IPS-20b (cell line): Measurements from ENCODE around the gene COL5A1.

Experiments
- H3K27ac ChIP-seq: one replicate; pipeline ENCODE4 v1.5.1; 2013; ENCODE audit warnings: low read length
- H3K27me3 ChIP-seq: 2 replicates; pipeline ENCODE4 v1.6.1; 2013; ENCODE audit warnings: mild to moderate bottlenecking, low read length, inconsistent platforms; ENCODE audit not compliant: insufficient read depth
- H3K36me3 ChIP-seq: 2 replicates; pipeline ENCODE4 v1.6.1; 2013; ENCODE audit warnings: low read depth, mild to moderate bottlenecking, inconsistent platforms, low read length, moderate library complexity; ENCODE audit not compliant: insufficient read depth
- H3K4me1 ChIP-seq: 2 replicates; pipeline ENCODE4 v1.6.1; 2013; ENCODE audit warnings: mild to moderate bottlenecking, control low read depth, inconsistent platforms, low read length, moderate library complexity; ENCODE audit not compliant: insufficient read depth
- H3K4me3 ChIP-seq: 2 replicates; pipeline ENCODE4 v1.5.1; 2013; ENCODE audit warnings: mild to moderate bottlenecking, low read length, inconsistent platforms
- H3K9ac ChIP-seq: 2 replicates; pipeline ENCODE4 v1.6.1; 2013; ENCODE audit warnings: low read depth, mild to moderate bottlenecking, inconsistent platforms, low read length, moderate library complexity
- H3K9me3 ChIP-seq: 2 replicates; pipeline ENCODE4 v1.6.1; 2013; ENCODE audit warnings: mild to moderate bottlenecking, low read depth, low read length, inconsistent platforms; ENCODE audit not compliant: insufficient read depth

Gene COL5A1

DNA sequence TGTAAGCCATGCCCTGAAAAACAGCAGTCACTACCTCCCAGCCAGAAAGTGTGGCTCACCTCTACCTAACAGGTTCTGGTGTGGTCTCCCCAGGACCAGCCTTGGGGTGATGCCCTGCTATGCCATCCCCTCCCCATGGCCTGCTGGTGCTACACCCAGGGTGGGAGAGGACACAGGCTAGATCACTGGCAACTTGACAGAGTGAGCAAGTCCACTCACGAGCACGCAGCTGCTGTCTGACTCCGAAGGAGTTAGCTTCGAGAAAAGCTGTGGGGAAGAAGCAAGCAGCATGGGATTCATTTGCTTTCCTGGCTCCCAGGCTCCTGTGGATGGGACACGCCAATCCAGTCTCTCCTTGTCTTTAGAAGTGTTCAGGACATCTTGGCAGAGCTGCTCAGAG lies 102.2 kb downstream of the COL5A1 start:
- Histone ChIP-seq H3K4me3 (no peak overlapping the region), H3K27ac (no peak overlapping the region), H3K4me1 (no peaks in the 10 kb centered on the region), H3K36me3 (peaks cover 18% of the 10 kb centered on the region), H3K27me3 (no peaks in the 10 kb centered on the region), H3K9ac (no peak overlapping the region), H3K9me3 (peaks cover 11% of the 10 kb centered on the region)

DNA sequence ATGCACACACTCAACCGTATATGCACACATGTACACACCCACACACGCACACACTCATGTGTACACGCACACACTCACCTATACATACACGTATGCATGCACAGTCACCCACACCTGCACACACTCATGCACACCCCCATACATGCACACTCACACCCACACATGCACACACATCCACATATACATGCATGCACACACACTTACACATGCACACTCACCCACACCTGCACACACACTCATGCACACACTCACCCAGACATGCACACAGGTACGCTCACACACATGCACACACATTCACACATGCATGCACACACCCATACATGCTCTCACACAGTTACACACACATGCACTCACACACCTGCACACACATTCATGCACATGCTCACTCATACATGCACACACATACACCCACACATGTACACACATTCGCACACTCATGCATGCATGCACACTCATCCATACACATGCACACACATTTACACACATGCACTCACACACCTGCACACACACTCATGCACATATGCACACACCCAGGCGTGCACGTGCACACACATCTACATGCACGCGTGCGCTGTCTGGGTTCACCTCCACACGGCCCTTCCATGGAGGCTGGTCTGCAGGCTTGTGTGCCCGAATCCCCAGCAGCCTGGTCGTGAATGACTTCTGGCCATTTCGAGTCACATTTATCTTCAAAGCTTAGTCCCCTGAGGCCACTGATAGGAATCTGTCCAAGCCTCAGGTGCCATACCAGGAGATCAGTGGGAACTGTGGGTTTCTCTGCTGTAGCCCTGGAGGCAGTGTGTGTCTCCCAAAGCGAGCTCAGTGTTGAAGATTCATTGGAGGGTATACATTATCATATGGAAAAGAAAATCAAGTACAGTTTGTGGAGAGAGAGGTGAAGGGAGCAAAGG lies 103.0 kb downstream of the COL5A1 start:
- no peak overlapping the region for H3K9ac ChIP-seq
- no peak overlapping the region for H3K27ac ChIP-seq
- H3K4me3 ChIP-seq, result no peak overlapping the region
- no peaks in the 10 kb centered on the region for H3K4me1 ChIP-seq
- peaks cover 18% of the 10 kb centered on the region for H3K36me3 ChIP-seq
- no peaks in the 10 kb centered on the region for H3K27me3 ChIP-seq
- H3K9me3 ChIP-seq, result peaks cover 11% of the 10 kb centered on the region

DNA sequence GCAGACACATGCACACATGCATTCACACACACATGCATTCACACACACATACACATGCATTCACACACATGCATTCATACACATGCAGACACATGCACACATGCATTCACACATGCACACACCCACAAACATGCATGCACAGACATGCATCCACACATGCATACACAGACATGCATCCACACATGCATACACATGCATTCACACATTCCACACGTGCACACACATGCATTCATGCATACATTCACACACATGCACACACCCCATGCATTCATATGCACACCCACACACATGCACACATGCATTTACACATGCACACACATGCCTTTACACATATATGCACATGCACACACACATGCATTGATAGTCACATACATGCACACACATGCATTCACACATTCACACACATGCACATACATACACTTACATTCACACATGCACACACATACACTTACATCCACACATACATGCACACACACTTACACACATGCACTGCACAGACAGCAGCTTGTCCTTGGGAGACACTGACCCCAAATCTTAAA lies 106.4 kb downstream of the COL5A1 start:
- Histone ChIP-seq H3K4me3 (no peak overlapping the region), H3K27ac (no peak overlapping the region), H3K9ac (no peak overlapping the region), H3K4me1 (no peaks in the 10 kb centered on the region), H3K36me3 (peaks cover 18% of the 10 kb centered on the region), H3K27me3 (no peaks in the 10 kb centered on the region), H3K9me3 (peaks cover 11% of the 10 kb centered on the region)

DNA sequence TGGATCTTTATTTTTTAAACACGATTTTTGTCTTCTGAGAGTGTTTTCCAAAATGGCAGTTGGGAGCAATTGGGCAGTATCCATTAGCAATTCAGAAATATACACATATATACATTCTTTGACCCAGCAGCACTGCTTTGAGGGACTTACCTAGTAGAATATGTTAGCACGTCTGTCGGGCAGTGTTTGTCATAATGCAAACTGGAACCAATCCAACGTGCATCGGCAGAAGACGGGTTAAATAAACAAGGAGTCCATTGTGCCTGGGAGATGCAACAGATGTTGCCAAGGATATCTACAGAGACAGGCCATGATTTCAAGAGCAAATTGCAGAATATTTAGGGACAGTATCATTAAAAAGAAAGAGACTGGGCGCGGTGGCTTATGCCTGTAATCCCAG lies 107.0 kb downstream of the COL5A1 start:
- H3K4me1 ChIP-seq, result no peaks in the 10 kb centered on the region
- no peak overlapping the region for H3K4me3 ChIP-seq
- H3K27ac ChIP-seq, result no peak overlapping the region
- H3K36me3 ChIP-seq, result peaks cover 18% of the 10 kb centered on the region
- no peak overlapping the region for H3K9ac ChIP-seq
- H3K9me3 ChIP-seq, result peaks cover 11% of the 10 kb centered on the region
- H3K27me3 ChIP-seq, result no peaks in the 10 kb centered on the region

DNA sequence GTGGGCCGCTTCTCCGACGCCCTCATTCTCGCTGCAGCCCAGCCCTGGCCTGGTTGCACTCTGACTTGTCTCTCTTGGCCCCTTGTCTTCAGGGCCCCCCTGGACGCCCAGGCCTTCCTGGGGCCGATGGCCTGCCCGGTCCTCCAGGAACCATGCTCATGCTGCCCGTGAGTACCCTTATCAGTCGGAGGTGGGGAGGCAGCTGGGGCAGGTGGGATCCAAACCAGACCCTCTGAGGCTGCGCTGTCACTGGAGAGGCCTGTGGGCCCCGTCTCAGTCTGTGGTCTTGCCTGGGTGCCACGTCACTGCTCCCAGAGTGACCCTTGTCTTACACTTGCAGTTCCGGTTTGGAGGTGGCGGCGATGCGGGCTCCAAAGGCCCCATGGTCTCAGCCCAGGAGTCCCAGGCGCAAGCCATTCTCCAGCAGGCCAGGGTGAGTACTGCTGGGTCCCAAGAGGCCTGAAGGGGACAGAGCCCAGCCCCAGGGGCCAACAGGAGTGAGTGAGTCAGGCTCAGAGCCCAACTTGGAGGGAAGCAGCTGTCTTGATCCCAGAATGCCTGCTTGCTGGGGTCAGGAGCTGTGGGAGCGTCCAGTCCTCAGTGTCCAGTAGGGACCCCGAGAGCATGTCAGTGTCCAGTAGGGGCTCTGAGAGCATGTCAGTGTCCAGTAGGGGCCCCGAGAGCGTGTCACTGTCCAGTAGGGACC lies 109.0 kb downstream of the COL5A1 start:
- Histone ChIP-seq H3K4me1 (no peaks in the 10 kb centered on the region), H3K9ac (no peak overlapping the region), H3K9me3 (peaks cover 11% of the 10 kb centered on the region), H3K27ac (no peak overlapping the region), H3K27me3 (no peaks in the 10 kb centered on the region), H3K36me3 (peaks cover 13% of the 10 kb centered on the region), H3K4me3 (no peak overlapping the region)

DNA sequence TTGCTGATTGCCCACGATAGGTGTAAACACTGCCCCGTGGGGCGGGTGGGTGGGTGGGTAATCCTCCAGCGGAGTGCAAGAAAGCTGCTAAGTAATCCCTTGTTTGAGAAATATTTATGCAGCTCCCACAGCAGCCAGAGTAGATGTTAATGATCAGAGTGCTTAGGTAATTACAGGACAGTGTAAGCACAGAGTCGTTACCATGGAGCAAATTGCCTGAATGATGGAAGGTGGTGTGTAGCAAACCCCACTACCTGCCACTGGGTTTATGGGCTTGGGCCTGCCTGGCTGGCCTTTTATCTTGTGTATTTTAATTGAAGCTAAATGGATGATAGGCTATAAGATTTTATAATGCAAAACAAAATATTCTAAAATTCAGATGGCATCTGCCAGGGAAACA lies 110.0 kb downstream of the COL5A1 start:
- Histone ChIP-seq H3K27ac (no peak overlapping the region), H3K36me3 (peaks cover 13% of the 10 kb centered on the region), H3K9me3 (peaks cover 11% of the 10 kb centered on the region), H3K27me3 (no peaks in the 10 kb centered on the region), H3K9ac (no peak overlapping the region), H3K4me3 (no peak overlapping the region), H3K4me1 (no peaks in the 10 kb centered on the region)

DNA sequence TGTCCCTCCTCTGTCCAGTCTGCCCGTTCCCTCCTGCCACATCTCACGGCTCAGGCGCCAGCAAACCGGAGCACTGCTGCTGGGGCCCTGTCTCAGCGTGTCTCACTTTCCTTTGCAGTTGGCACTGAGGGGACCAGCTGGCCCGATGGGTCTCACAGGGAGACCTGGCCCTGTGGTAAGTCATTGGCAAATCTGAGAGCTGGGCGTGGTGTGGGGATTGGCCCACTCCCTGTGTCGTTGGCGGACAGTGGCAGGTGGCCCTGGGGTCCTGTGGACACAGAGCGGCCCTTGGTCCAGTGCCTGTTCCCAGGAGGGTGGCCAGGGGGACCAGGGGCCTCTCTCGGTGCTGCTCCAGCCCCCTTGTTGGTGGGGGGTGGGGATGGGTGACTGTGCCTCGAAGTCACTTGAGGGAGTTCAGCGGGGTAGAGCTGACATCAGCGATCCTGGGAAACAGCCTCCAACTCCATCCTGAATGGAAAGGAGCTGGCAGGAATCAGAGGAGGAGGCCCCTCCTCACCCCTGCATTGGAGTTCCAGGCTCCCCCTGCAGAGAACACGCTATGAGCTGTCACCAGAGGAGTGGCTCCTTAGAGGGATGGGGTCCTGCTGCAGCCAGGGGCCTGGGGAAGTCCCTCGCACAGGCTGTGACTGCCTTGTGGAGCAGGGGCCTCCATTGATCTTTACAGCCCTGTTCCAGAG lies 111.0 kb downstream of the COL5A1 start:
- no peak overlapping the region for H3K9ac ChIP-seq
- H3K27me3 ChIP-seq, result no peaks in the 10 kb centered on the region
- peaks cover 8% of the 10 kb centered on the region for H3K36me3 ChIP-seq
- H3K9me3 ChIP-seq, result peaks cover 6% of the 10 kb centered on the region
- no peak overlapping the region for H3K27ac ChIP-seq
- no peak overlapping the region for H3K4me3 ChIP-seq
- no peaks in the 10 kb centered on the region for H3K4me1 ChIP-seq

DNA sequence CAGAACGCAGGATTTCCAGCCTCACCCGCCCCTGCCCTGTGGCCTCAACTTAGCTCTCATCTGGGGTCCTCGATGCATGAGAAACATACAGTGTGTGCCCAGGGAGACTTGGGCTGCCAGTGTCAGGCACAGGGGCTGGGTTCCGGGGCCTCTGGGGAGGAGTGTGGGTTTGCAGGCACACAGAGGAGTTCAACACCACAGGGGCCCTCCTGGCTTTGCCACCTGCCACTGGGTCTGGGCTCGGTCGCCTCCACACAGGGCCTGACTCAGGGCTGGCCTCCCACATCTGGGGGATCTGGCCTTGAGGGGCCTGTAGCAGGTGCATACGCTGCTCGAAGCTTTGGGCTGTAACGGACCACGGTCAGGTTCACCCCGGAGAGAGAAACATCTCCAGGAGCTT lies 111.6 kb downstream of the COL5A1 start:
- Histone ChIP-seq H3K9ac (no peak overlapping the region), H3K36me3 (peaks cover 2% of the 10 kb centered on the region), H3K4me1 (no peaks in the 10 kb centered on the region), H3K9me3 (0 out of 2 replicates have a peak, but pooled peaks cover under 1% of the 10 kb centered on the region), H3K4me3 (no peak overlapping the region), H3K27ac (no peak overlapping the region), H3K27me3 (no peaks in the 10 kb centered on the region)

DNA sequence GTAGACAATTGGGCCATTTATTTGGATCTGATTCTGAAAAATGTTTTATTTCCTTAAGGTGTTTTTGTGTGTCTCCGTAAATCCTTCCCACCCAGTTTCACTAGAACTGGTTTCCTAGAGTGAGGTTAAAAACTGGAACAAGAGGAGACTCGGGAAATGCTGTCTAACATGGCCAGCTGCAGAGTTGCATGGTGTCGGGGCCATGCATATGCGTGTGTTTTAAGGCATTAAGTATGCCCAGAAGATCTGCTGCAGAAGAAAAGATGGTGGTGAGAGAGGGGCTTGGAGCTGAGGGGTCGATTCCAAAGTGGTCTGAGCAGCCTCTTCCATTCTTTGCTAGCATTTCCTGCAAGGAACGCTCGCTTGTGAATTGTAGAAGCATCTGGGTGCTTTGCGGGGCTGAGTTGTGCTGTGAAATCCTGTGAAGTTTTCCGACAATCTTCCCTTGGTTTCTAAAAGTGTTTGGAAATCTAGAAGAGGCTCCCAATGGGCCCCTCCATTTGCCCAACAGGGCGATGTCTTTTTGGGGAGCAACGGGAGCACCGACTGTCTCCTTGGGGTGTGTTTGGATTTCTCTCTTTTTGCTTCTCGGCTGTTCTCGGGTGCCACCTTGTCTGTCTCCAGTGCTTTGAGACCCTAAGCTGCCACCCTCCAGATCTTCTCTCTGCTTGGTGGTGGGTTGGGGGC lies 113.8 kb downstream of the COL5A1 start:
- Histone ChIP-seq H3K36me3 (no peaks in the 10 kb centered on the region), H3K9me3 (no peaks in the 10 kb centered on the region), H3K27me3 (no peaks in the 10 kb centered on the region), H3K4me1 (no peaks in the 10 kb centered on the region), H3K9ac (no peak overlapping the region), H3K27ac (no peak overlapping the region), H3K4me3 (no peak overlapping the region)

DNA sequence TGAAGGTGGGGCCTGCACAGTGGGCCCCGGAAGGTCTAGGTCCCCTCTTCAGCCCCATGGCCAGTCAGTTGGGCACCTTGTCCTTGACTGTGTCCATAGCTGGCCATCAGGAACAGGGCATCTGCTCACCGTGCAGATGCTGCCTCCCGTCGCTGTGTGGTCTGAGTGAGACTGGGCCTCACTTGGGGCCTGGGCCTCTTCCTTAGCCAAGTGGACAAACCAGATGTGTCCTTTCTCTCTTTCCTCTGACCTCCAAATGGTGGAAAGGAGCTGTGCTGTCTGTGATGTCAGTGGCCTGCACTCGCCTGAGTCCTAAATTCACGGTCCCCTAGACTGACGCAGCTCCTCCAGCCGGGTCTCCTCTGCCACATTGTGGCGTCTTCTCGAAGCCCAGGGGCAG lies 114.5 kb downstream of the COL5A1 start:
- H3K9me3 ChIP-seq, result no peaks in the 10 kb centered on the region
- no peak overlapping the region for H3K4me3 ChIP-seq
- no peak overlapping the region for H3K9ac ChIP-seq
- H3K27ac ChIP-seq, result no peak overlapping the region
- H3K4me1 ChIP-seq, result no peaks in the 10 kb centered on the region
- no peaks in the 10 kb centered on the region for H3K36me3 ChIP-seq
- no peaks in the 10 kb centered on the region for H3K27me3 ChIP-seq
